VCaP (cell line): ENCODE results near the gene SLC36A2.
A peak's percentile ranks its signal among the peaks of the same experiment; 100 is the strongest.

Source experiments
- H3K27ac ChIP-seq: fragments of 450-650 bp; 2 replicates; pipeline ENCODE4 v1.5.1; 2017
- TF ChIP-seq, protein P1 (sequence below): fragments of 450-650 bp; conservative IDR thresholded peaks from 2 replicates; pipeline ENCODE4 v1.5.1; 2017; ENCODE audit warnings: mild to moderate bottlenecking, moderate library complexity

SLC36A2 gene

GRCh38 chr5:151347369-151347768 lies at the start of gene SLC36A2:
SLC36A2 (minus strand) TSS chr5:151347559; CDS start chr5:151347460, 99 bp downstream.
- H3K27ac ChIP-seq = no peak within 1 kb of the TSS; the same call in 1 of the 2 replicates
- TF ChIP-seq, protein P1, sequence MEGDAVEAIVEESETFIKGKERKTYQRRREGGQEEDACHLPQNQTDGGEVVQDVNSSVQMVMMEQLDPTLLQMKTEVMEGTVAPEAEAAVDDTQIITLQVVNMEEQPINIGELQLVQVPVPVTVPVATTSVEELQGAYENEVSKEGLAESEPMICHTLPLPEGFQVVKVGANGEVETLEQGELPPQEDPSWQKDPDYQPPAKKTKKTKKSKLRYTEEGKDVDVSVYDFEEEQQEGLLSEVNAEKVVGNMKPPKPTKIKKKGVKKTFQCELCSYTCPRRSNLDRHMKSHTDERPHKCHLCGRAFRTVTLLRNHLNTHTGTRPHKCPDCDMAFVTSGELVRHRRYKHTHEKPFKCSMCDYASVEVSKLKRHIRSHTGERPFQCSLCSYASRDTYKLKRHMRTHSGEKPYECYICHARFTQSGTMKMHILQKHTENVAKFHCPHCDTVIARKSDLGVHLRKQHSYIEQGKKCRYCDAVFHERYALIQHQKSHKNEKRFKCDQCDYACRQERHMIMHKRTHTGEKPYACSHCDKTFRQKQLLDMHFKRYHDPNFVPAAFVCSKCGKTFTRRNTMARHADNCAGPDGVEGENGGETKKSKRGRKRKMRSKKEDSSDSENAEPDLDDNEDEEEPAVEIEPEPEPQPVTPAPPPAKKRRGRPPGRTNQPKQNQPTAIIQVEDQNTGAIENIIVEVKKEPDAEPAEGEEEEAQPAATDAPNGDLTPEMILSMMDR = no peak

DNA sequence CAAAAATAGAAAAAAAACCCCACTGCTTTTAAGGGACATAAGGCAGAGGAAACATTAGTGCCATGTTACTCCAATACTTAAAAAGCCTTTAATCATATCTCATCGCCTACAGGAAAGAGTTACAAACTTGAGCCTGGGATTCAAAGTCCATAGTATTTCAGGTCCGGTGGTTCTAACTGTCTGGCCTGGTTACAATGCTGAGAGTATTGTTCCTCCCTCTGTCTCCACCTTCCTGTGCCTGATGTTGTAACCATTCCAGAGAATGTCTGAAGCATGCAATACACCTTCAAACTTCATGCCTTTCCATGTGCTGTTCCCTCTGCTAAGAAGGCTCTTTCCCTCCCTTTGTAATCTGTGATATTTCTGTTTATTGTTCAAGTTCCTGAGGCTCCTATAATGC lies 41.6 kb upstream of the SLC36A2 start:
- TF ChIP-seq, protein P1 = no peak
- H3K27ac ChIP-seq = no peak overlapping the region

DNA sequence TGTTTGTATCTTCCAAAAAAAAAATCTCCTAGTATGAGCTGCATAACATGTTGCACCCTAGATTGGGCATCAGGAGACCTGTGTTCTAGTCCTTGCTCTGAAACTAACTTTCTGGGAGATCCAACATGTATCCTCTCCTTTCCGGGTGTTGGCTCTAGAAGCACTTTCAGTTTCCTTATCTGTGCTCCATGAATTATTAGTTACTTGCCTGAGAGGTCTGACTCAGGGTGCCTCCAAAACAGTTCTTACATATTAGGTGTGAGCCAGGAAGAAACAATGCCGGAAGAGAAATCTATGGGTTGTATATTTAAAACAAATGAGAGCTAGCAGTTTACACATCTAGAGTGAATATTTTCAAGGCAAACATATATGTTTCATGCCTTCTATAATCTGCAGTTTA lies 36.7 kb upstream of the SLC36A2 start:
- TF ChIP-seq, protein P1 = no peak
- no peak overlapping the region for H3K27ac ChIP-seq

GRCh38 chr5:151383011-151383410 lies 35.7 kb upstream of the SLC36A2 start:
- no peak overlapping the region for H3K27ac ChIP-seq
- TF ChIP-seq, protein P1 = no peak

DNA sequence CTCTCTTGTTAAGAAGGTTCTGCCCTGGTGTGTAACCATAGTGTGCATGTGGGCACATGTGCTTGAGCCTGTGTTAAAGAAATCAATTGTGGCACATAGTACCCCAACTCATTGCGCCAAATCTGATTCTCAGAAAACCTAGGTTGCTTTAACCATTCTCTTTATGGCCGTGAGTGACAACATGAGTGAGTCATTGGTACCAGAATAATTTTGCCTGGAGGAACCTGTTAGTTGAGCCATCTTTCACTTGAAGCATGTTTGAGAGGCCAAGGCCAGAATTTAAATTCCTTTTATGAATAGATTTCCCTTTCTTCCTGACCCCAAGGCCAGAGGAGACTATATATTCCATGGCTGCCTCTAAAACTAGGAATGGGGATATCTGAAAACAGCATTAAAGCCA lies 35.2 kb upstream of the SLC36A2 start:
- TF ChIP-seq, protein P1 = no peak
- H3K27ac ChIP-seq = no peak overlapping the region

DNA sequence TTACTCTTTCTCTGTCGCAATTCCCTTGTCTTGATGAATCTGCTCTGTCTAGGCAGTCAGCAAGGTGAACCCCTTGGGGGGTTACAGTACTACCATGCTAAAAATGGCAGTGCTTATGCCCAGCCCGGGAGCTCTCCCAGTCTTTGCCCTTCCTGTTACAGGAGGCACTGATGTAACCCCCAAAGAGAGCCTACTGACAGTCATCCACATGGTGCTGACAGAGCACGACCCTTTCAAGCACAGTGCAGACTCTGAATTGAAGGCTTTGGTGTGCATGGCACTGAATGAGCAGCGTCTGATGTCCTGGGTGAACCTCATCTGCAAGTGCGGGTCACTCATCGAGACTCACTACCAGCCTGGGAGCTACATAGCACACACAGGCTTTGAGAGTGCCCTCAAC lies 34.5 kb upstream of the SLC36A2 start:
- TF ChIP-seq, protein P1 = no peak
- H3K27ac ChIP-seq = no peak overlapping the region

DNA sequence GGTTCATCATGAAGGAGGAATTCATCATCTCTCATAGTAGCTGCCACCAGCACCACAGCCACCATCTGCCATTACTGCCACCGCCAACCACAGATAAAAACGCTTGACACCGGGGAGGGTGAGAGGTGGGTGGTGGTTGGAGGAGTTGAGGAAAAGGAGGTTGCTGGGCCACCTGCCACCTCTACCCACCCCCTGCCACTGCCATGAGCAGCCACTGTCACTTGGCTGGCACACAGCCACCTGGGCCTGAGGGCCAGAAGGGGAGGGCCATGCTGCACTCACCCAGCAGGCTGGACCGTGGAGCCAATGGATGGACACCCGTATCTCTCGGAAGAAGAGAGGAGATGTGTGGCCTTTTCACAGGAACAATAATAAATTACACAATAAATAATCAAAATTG lies 31.3 kb upstream of the SLC36A2 start:
- peak overlapping the region; percentile 60 for H3K27ac ChIP-seq
- TF ChIP-seq, protein P1 = no peak
